Fibroblast of skin of back (primary cell): ENCODE results near the gene MAML3.
A peak's percentile ranks its signal among the peaks of the same experiment; 100 is the strongest.
"Not testable (repeated sequence)": the region's sequence is repeated elsewhere in the genome, so short reads cannot be mapped to it uniquely, and the experiment has no call there.

Experiments
- DNase-seq: peaks from one replicate; pipeline ENCODE4 v3.0.0-alpha.2; 2013

Gene MAML3

DNA sequence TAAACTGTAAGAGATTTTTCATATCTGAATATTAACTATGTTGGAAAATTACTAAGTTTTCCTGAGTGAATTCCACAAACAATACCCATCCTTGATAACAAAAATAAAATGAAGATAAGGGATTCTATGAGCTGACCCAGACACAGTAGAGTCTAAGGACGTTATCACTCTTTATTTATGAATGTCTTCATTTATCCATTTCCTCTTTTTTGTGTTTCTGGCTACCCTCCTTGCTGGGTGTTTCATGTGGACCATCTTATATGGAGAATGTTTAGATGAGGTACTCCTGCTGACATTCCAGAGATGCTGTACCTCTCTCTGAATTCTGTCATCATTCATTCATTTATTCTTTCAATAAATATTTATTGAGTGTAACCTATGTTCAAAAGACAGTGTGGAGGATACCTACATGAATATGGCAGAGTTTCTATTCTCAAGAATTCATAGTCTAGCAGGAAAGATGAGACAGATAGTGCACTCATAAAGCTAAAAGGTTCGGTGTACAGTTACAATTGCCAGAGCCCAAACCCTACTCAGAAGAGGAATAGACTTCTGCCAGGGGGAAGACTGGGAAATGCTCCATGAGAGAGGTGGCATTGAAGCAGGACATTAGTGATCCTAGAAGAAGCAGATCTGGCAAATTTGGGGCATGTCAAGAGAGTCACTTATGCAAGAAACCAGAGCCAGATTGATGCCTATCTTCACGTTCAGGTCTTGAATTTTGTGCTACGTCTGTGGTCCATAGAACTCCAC lies 195.8 kb downstream of the MAML3 start:
- no peak for DNase-seq

DNA sequence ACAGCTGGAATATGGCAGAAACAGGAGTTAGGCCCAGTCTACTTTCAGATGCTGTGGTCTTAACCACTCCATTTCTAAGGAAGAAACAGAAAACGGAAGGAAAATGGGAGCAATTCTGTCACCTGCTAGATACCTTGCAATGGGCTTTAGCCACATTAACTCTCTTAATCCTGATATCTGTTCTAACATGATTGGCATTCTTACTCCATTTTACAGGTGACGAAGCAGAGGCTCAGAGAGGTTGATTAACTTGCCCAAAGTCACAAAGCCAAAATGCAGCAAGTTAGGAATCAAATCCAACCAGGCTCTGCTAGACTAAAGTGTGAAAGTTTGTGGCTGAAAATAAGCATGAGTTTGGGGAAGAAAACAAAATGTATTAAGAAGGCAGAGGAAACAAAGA lies 196.9 kb downstream of the MAML3 start:
- no peak for DNase-seq

DNA sequence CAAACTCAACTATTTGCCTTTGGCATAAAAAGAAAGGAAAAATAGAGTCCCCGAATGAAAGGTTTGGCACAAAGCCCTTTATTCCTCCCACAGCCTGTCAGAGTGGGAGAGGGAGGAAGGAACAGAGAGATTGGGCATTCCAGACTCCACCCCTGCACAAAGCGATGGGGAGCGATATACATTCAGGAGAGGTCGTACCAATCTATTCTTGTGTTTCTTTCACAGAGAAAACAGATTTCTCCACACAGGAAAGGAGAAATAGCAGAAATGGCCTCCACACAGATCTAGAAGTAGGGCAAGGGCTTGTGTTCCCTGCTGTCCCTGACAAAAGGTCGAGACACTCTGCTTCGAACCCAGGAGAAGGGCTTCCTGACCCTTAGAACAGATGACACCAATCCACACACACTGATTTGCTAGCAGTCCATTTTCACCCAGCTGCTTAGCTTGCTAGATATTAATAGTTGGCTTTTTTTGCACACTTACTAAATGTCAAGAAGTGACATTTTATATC lies 197.4 kb downstream of the MAML3 start:
- DNase-seq, result no peak

DNA sequence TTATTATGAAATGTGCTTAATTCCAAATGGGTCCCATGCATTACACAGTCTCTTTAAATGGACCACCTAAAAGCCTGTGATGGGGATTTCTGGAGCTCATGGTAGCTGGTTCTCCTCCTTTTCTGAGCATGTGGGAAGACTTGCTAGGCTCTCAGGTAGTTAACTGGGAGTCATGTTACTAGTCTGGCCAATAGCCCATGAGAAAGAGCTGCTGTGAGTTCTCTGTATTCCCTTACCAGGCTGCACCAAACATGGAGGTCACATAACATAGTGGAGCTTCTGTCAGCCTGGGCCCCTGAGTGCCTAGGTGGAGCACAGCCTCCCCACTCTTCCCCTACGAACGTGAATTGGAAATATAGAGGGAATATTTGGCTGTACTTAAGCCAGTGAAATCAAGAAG lies 198.4 kb downstream of the MAML3 start:
- no peak for DNase-seq

DNA sequence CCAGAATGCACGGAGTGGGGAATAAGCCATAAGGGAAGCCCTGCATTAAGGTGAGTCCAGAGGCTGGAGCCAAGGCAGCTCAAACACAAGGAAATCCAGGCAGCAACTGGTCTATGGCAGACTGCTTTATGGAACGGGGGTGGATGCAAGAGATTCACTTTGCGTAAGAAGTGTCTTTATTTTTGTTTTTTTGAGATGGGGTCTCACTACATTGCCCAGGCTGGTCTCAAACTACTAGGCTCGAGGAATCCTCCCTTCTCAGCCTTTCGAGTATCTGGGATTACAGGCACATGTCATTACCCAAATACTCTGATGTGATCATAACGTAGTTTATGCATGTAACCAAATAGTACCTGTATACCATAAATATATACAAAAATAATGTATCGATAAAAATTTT lies 199.5 kb downstream of the MAML3 start:
- DNase-seq, result no peak

DNA sequence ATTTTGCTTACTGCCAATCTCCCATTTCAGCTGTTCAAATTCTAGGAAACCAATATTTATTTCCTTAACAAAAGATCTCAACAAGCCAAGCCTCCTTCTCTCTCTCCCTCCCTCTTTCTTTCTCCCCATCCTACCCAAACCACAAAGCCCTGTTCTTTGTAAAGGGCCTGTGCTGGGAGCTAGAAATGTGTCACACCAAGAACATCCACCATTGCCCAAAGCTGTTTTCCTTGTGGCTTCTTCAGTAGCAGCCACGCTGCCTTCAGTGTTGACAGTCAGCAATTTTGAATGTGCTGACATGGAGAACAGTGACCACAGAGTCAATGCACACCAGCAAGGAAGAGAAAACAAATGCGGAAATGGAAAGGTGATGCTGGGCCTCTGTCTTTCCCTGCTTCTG lies 203.0 kb downstream of the MAML3 start:
- DNase-seq, result peak; percentile 86

DNA sequence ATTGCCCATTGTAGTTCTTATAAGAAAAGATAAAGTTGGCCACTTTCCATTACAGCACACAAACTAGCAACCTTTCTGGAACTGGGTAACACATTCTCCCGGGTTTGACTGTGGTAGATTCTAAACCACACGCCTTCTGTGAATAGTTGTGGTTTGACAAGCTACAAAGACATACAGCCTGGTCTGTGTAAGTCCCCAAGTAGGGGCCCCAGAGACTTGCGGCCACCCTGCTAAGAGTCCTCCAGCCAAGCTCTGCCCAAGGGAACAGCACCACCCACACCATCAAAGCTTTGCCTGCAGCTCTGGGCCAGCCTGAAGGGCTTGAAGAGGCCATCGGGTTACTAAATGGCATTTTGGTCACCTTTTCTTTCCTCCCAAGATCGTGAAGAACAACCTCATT lies 203.4 kb downstream of the MAML3 start:
- peak; percentile 87 for DNase-seq

DNA sequence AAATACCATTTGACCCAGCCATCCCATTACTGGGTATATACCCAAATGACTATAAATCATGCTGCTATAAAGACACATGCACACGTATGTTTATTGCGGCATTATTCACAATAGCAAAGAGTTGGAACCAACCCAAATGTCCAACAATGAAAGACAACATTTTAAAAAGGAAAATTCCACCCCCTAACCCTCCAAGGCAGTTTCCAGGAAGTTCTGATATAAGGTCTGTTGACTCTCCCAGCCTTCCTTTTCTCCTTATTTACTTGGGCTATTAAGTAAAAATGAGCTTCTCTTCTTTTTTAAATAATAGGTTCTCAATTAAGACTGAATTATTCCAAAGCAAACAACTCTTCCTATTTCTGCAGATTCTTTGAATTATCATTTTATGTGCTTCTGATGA lies 209.1 kb downstream of the MAML3 start:
- not testable (repeated sequence) for DNase-seq

DNA sequence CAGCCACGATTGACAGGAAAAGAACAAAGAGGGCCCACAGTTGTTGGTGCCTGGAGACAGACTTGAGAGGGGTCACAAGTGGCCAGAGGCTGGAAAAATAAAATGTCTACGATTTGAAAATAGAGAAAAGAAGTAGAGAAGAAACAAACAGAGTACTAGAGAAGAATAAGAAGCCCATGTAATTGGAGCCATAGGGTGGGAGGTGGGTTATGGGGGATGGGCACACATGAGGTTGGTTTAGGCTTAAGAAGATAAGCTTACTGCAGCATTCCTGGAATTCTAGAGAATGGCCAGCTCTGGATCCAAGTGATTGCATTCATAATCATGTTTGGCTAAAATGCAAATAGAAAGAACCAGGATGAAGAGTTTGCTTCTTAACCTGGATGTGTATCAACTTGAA lies 210.7 kb downstream of the MAML3 start:
- DNase-seq, result no peak

DNA sequence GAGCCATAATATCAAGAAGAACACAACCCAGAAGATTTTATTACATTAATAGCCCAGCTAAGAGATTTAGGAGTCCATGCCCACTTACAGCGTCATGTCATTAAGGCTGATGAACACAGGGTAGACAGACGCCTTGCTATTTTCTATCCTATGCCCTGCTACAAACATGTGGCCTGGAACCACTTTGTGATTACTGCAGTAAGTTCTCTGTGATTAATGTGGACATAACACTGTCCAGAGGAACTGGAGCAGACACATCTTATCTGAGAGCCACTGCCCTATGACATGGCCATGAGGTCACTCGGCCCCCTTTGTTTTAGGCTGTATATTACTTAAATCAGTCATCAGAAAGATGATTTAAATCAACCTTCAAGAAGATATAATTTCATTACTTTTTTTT lies 211.7 kb downstream of the MAML3 start:
- DNase-seq, result no peak

DNA sequence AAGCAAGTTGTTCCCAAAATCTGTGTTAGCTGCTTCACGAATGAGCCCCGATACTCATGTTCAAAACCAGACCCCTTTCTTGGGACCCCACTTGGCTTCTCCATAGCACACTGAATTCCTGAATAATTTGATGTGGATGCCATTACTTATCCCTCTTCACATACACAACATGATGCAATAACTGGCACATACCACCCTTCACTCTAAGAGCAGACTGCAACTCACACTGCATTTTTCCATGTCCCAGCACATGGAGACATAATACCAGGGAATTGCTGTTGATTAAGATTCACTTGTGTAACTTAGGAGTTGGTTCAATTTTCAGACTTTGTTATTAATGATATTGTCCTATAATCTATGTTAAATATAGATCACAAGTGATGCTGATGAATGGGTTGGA lies 213.4 kb downstream of the MAML3 start:
- DNase-seq, result peak; percentile 22

DNA sequence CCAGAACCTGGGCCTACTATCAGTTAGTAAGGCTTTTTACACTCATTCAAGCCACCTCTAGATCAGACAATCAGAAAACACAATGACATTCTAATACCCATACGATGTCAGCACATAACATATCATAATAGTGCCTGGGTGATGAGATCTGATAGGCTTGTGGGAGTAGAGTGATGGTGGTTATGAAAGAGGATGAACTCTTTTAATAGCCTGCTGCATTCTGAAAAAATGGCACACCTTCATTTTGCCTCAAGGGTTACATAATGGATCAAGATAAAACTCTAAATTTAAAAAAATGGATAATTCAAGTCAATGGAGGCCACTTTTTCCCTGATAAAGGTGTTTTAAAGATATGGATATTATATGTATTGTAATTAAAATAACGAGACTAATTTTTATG lies 215.6 kb downstream of the MAML3 start:
- no peak for DNase-seq

DNA sequence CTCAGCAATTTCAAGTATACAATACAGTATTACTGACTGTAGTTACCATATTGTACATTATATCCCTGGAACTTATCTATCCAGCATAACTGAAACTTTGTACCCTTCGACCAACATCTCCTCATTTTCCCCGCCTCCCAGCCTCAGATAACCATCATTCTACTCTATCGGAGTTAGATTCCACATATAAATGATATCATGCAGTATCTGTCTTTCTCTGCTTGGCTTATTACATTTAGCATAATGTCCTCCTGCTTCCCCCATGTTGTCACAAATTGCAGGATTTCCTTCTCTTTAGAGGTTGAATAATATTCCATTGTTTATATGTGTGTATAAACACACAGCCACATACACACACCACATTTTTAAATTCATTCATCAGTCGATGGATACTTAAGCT lies 218.1 kb downstream of the MAML3 start:
- DNase-seq, result no peak

DNA sequence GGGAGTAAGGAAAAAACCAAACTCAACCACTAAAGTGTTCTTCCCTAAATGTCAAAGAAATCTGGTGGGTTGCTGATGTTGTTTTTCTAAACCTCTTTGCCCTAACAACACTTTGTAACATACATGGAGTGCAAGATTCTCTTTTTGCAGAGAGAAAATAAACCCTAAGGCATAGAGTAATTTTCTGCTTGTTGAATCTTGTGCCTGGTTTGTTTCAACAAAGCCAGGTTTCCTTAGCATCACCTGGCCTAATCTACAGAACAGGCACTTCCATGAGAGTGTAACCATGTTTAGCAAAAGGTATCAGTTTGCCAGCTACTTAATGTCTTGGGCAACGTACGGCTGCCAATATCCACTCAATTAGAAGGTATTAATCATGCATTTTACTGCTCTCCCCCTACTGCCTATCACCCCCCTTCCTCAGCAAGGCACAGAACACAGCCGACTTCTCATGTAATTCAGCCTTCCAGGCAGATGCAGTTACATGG lies 219.2 kb downstream of the MAML3 start:
- DNase-seq, result no peak

DNA sequence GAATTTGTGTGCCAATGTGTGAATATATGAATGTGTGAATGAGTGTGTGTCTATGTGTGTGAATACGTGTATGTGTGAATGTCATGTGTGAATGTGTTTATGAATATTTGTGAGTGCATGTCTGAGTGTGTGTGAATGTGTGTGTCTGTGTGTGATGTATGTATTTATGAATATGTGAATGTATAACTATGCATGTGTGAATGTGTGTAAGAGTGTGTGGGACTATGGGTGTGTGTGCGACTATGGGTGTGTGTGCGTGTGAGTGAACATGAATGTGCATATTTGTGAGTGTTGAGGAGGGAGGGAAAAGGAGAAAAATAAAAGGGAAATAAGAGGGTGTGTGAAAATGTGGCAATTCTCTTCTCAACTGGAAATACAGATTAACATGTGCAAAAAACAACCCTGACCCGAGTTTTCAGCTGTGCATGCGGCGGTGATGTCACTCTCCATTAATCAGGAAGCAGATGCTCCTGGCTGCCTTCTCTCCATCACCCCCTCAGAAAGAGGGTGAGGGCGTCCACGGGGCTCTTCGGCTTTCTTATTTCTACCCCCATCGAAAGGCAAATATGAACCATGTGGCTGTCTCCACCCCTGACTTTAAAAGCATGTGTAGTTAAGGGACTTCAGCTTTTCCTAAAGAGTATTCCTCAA lies 219.8 kb downstream of the MAML3 start:
- DNase-seq, result peak; percentile 27

DNA sequence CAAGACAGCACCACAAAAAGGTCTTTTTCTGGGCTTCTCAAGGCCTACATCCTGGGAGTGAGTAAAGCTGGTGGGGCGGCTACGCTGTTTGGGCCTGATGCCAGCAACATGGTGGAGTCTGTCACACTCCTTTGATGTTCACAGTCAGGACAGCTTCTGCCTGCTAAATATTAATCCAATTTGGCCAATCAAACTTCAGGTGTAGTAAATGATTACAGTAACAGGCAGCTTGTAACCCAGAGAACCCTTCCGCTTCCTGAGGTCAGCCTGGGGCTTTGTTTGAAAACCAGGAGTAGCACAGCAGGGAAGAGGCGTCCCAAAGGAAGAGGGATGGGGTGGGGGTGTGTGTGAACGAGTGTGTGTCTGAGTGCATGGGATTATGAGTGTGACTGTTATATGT lies 220.4 kb downstream of the MAML3 start:
- no peak for DNase-seq

DNA sequence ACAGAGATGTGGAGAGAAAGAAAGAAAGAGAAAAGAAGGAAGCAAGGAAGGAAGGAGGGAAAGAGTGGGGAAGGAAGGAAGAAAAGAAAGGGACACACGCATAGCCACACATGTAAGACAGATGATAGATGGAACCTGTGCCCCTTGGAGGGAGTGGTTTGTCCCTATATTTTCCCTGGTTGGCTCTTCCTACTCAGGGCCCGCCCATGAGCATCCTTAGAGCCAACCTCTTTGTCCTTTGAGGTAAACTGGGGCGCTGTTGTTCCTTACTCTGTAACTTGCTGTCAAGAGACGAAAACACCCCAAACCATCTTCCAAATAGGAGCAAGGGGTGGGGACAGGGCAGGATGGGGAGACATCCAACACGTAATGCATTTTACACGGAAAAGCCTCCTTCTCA lies 220.9 kb downstream of the MAML3 start:
- DNase-seq, result no peak

DNA sequence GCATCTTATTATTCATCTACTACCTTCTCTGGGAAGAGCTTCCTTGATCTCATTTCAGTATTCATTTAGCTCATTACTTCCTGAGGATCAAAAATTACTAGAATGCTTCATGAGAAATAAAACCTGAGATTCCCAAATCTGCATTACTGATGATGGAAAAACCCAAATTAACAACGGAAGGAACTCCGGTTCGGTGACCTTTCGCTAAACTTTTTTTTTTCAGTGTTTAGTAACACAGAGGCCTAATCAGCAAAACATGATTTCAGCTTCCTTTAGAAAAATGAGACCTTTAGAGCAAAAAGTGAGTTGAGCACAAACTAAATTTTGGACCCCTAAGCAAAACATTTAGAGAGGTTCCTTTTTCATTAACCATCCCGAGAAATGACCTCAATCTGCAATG lies 229.2 kb downstream of the MAML3 start:
- no peak for DNase-seq

DNA sequence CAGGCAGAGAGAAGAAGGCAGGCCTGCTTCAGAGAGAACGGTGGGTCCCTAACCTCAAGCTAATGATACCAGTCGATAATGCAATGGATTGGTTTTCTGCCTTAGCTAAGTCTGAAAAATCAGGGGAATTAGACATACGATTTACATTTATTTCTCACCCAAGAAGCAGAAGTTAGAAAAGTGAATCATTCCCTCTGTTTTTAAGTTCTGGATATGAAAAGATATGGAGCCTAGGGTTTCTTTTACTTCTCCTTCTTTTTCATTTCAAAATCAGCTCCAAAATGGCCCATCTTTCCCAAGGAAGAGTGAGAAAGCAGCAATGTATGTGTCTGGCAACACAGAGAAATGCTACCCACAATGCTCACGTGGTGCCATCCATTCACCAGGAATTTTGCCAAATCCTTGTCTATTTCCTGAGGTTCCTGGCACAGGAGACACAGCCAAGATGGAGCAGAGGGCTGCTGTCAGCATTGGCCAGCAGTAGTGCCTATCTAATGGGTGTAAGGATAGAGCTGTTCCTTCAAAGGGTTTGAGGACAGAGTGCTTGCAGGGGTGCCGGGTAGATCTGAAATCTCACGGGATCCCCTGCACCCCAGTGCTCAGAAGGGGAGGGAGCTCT lies 231.5 kb downstream of the MAML3 start:
- peak; percentile 50 for DNase-seq

DNA sequence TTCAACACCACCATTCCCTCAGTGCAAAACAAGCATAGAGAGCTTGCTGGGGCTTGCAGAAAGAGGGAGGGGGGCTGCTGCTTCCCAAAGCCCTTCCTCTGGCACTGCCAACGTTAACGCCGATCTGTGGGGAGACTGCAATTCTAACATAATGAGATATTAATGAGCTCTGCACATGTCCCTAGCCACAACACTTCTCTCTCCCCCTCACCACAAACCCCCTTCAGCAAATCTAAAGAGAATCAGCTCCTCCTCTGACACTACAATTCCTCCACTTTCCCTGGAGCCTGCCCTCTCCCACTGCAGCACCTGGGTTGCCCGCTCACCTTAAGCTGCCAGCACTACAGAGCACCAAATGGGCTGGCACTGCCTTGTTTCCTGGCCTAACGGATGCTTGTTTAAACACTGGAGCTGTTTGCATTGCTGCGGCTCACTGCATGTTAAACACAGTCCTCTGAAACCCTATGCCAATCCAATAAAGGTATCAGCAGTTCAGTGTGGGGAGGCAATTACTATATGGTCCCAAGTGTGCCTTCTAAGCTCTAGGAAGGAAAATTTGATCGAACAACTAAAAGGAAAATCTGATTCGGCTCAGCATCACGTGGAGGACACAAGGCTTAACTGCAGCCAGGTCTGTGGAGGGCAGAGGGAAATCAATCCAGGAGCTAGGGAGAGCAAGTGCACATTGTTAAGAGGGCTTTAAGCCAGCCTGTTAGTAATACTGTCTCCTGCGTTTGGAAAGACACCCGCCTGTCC lies 232.4 kb downstream of the MAML3 start:
- DNase-seq, result no peak

DNA sequence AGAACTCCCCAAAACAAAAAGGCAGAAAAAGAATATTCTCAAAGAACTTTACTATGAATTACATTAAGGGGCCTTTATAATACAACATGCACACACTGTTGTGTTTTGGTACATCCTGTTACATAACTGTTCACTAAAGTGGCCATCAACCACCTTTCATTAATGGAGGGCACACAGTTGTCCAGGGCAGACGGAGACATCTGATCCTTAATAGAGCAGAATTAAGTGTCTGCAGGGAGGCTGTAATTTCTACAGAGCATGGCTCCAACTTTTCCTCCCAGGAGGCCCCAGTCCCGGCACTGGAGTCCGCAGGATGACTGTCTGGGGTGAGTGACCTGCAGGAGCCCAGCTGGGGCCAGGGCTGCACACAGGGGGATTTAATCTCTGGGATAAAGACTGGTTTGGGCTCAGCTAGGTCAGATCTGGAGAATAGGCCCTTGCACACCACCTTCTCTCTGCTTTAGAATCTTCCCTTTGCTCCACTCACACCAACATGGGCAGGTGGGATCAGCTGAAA lies 233.4 kb downstream of the MAML3 start:
- no peak for DNase-seq

DNA sequence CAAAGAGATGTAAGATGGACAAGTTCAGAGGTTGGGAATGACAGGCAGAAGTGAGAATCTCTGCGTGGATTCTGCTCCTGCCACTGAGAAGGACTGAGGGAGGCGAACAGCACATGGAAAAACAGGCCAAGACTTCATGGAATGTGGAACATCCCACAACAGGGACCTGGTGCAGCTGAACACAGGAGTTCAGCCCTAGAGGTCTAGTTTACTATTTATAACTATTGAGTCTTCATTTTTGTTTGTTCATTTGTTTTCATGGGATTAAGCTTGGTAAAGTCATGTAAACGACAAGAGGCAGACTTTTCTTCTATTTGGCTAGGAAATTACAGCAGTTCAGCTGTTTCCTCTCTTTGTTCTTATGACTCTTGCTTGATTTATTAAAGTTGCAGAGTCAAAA lies 234.5 kb downstream of the MAML3 start:
- DNase-seq, result peak; percentile 74

DNA sequence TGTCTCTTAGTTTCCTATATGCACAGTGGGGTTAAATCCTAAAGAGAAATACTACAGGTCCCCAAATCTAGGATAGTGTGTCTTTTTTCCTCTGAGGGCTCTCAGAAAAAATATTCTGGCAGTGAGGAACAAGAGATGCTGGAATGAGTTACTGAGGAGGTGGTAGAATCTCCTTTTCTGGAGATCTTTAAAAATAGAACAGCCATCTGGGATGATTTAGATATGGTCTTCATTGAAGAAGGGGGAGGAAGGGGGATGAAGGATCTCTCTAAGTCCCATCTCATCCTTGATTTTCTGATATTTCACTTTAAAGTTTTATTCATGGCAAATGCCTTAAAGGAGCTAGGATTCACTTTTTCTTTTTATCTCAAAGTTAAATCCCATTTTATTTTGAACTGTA lies 235.0 kb downstream of the MAML3 start:
- DNase-seq, result peak; percentile 45
